ENCODE results near the gene C5.

The C5 gene

DNA sequence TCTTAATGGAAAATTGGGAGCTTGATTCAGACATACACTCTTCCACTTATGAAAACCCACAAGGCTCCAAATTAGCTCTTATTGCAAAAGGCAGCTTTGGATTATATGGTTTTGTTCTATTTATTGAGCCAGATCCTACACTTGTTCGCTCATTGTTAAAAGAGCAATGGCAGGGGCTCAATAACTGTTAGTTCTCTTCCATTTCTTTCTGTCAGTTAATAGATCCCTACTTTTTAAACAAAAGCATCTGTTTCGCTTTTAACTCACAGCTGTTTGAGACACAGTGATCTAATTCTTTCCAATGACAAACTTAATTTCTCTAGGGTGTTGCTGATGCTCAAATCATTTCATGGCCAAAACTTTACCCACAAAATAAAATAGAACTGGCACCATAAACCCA is 11.7 kb downstream of the C5 start:
- TF ChIP-seq CTCF (IDR thresholded peaks at IDR 0.05) = no peak

DNA sequence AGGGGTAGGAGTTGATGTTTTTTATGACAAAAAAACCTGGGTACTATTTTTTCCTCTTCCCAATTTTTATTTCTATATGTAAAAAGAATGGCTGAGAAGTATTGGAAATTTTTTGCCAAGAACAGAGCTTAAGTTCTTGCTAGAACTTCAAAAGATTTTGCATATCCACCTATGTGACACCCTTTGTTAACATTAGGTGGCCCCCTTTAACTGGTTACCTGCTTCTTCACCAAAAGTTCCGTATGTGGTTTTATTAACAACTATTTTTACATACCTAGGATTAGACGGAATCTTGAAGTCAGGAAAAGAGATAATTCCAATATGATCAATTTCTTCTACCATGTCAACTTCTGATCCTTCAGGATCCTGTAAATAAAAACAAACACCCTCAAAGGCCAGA is 15.5 kb downstream of the C5 start:
- no peak for TF ChIP-seq CTCF (IDR thresholded peaks at IDR 0.05)

DNA sequence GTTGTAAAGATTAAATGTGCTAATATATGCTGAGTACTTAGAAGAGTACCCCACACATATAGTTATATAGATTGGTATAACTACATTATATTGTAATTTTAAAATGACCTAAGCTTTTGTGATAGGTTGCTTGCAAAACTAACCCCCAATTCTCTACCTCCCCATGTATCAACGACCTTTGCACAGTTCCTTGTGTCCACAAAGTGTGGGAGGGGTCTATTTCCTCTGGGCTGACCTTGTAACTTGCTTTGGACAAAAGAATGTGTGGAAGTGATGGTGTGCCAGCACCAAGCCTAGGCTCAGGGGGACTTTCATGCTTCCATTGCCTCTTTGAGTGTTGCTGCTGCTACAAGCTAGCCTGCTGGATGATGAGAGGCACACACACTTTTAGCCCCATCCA is 20.6 kb downstream of the C5 start:
- TF ChIP-seq CTCF (IDR thresholded peaks at IDR 0.05) = no peak

- no peak for TF ChIP-seq CTCF (IDR thresholded peaks at IDR 0.05)
Observed at GRCh38 chr9:121026768-121027167, 23.3 kb downstream of the C5 start.

GRCh38 chr9:121026260-121026691 is 23.8 kb downstream of the C5 start:
- TF ChIP-seq CTCF (IDR thresholded peaks at IDR 0.05) = no peak

- no peak for TF ChIP-seq CTCF (IDR thresholded peaks at IDR 0.05)
Observed at GRCh38 chr9:121024237-121024636, 25.8 kb downstream of the C5 start.

DNA sequence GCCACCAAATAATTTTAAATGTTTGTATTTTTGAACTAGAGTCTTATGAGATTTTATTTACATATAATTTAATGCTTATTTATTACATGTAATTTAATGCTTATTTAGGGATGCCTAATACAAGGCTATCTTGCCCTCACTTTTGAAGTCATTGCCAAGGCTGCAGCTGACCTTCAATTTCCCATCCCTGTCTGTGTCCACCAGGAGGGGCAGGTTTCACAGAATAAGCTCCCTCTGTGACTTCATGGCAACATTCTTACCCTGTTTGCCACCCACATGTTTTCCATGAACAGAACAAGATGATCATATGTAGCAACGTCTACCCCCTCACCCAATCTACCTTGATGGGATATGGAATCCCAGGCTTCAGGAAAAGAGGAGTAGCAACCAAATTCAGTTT is 27.0 kb downstream of the C5 start:
- no peak for TF ChIP-seq CTCF (IDR thresholded peaks at IDR 0.05)

- TF ChIP-seq CTCF (IDR thresholded peaks at IDR 0.05) = no peak
Observed at GRCh38 chr9:121021301-121021700, 28.8 kb downstream of the C5 start.
